K562 (cell line): ENCODE results near the gene DHODH. TPM values are rescaled to one million over a fixed set of nuclear protein-coding genes. Genes with fewer than 3 reads are reported as not detected.
A peak's percentile ranks its signal among the peaks of the same experiment; 100 is the strongest.

Experiments
- ARNT ChIP-seq, 2 experiments: fragments of 450-650 bp; IDR thresholded peaks; 2 replicates each; pipeline ENCODE4 v1.6.1; 2016; ENCODE audit warnings: mild to moderate bottlenecking in 1 of 2
- CBFA2T3 ChIP-seq: fragments of 450-650 bp; IDR thresholded peaks from 2 replicates; pipeline ENCODE4 v1.6.1; 2017
- CBX1 ChIP-seq: sonication (generic); IDR thresholded peaks from 2 replicates; pipeline ENCODE4 v1.6.1; 2016; ENCODE audit warnings: antibody characterized with exemption, low read depth, mild to moderate bottlenecking
- CREB5 ChIP-seq: fragments of 250-450 bp; sonication (Bioruptor Pico); IDR thresholded peaks from 2 replicates; pipeline ENCODE4 v1.5.0; 2020; ENCODE audit warnings: mild to moderate bottlenecking
- GATA2 ChIP-seq: sonication (generic); formaldehyde crosslinking; IDR thresholded peaks from 2 replicates; pipeline ENCODE4 v1.4.0; 2020; ENCODE audit warnings: mild to moderate bottlenecking, missing genetic modification reagents
- KAT8 ChIP-seq: fragments of 450-650 bp; IDR thresholded peaks from 2 replicates; pipeline ENCODE4 v1.6.1; 2016; ENCODE audit warnings: low read depth, mild to moderate bottlenecking
- MYC ChIP-seq, 2 experiments: fragments of 250-450 bp in 1 of 2; sonication (Bioruptor Pico) in 1 of 2; IDR thresholded peaks; 2 replicates each; pipeline versions ENCODE4 v1.5.1 to v1.6.1; 2012 to 2021; ENCODE audit warnings: low read depth in 2 of 2, borderline replicate concordance in 1 of 2, improper control_type of control experiment in 1 of 2, low read length in 1 of 2, mild to moderate bottlenecking in 1 of 2, moderate library complexity in 1 of 2
- NR0B1 ChIP-seq: fragments of 450-650 bp; IDR thresholded peaks from one replicate; pipeline ENCODE4 v1.6.1; 2018; ENCODE audit warnings: mild to moderate bottlenecking, moderate library complexity; ENCODE audit not compliant: partially characterized antibody
- TSHZ1 ChIP-seq: fragments of 250-450 bp; sonication (Bioruptor Pico); IDR thresholded peaks from 2 replicates; pipeline ENCODE4 v1.4.0; 2020; ENCODE audit warnings: mild to moderate bottlenecking, moderate library complexity
- ZNF407 ChIP-seq: fragments of 450-650 bp; IDR thresholded peaks from 2 replicates; pipeline ENCODE4 v1.6.1; 2016; ENCODE audit warnings: low read depth
- ZZZ3 ChIP-seq: fragments of 450-650 bp; IDR thresholded peaks from 2 replicates; pipeline ENCODE4 v1.6.1; 2016; ENCODE audit warnings: antibody characterized with exemption, mild to moderate bottlenecking, moderate library complexity
- polyA plus RNA-seq, 8 experiments: library from polyadenylated mRNA; depleted of rRNA in 4 of 8; stranded (reverse) in 5 of 8; unstranded in 3 of 8; fragments of >200 nt; fragmentation: Nextera tagmentation in 2 of 8; fragmentation: Illumina TruSeq in 1 of 8; extraction: Ambion mirVana in 2 of 8; extraction: Trizol in 1 of 8; gene quantifications; 2 replicates each; pipeline versions ENCODE4 v1.2.1 to v1.2.3, GENCODE V29; 2011 to 2014; ENCODE audit warnings: inconsistent platforms in 1 of 8, missing spikeins in 1 of 8
- total RNA-seq, 7 experiments: library from RNA; depleted of rRNA in 6 of 7; stranded (reverse); fragments of >200 nt in 6 of 7; fragmentation: Illumina TruSeq in 2 of 7; extraction: Trizol in 2 of 7; gene quantifications; 2 replicates each; pipeline versions ENCODE4 v1.2.1 to v1.2.3, GENCODE V29; 2011 to 2021; ENCODE audit warnings: low replicate concordance in 1 of 7

Gene DHODH
- total and polyA plus RNA-seq, 9 of the 15 experiments (the other 6 are each of a cell fraction or from before 2014, with no cell fraction given) = 4.3 to 19.9 (median 12.7) TPM

- no peak for TF ChIP-seq ZNF407
- TF ChIP-seq GATA2 (CRISPR knock-in tag) = peak; percentile 55
- TF ChIP-seq ZZZ3 = no peak
- TF ChIP-seq TSHZ1 (CRISPR knock-in tag) = no peak
- no peak for TF ChIP-seq NR0B1
- TF ChIP-seq KAT8 = no peak
- TF ChIP-seq CBX1 = no peak
- peak; percentile 87 for TF ChIP-seq CBFA2T3
- TF ChIP-seq ARNT (IDR thresholded peaks at IDR 0.05) = no peak
- TF ChIP-seq CREB5 = no peak
- no peak for TF ChIP-seq MYC (IDR thresholded peaks at IDR 0.05; ENCODE audit: low read depth, low read length)
- no peak for TF ChIP-seq MYC (CRISPR knock-in tag; IDR thresholded peaks at IDR 0.05; ENCODE audit: borderline replicate concordance, low read depth)
Observed at GRCh38 chr16:72013888-72014581, 5.5 kb downstream of the DHODH start (continued).
